NB4 (cell line): ENCODE data around the gene DCLRE1A.
A peak's percentile ranks its signal among the peaks of the same experiment; 100 is the strongest.

Source experiments
- DNase-seq: peaks from one replicate; pipeline ENCODE4 v3.0.0; 2010; ENCODE audit warnings: low read depth
- H3K4me3 ChIP-seq: one replicate; pipeline ENCODE4 v1.5.1; 2011; ENCODE audit warnings: mild to moderate bottlenecking, low read depth, low read length, moderate library complexity
- CTCF ChIP-seq: IDR thresholded peaks from one replicate; pipeline ENCODE4 v1.5.1; 2012; ENCODE audit warnings: low read depth, low read length
- MAX ChIP-seq: IDR thresholded peaks from 2 replicates; pipeline ENCODE4 v1.6.1; 2011; ENCODE audit warnings: low read depth, low read length
- MYC ChIP-seq: IDR thresholded peaks from 2 replicates; pipeline ENCODE4 v1.6.1; 2011; ENCODE audit warnings: low read depth, low read length
- POLR2A ChIP-seq: IDR thresholded peaks from 2 replicates; pipeline ENCODE4 v1.6.1; 2011; ENCODE audit warnings: mild to moderate bottlenecking; ENCODE audit not compliant: insufficient read length; ENCODE audit errors: extremely low read depth

The DCLRE1A gene

GRCh38 chr10:113879691-113880090 lies 25.8 kb upstream of the DCLRE1A start:
- DNase-seq, result no peak
- H3K4me3 ChIP-seq, result no peak overlapping the region
- no peak for TF ChIP-seq MYC
- TF ChIP-seq MAX, result no peak
- no peak for TF ChIP-seq POLR2A
- TF ChIP-seq CTCF, result no peak

GRCh38 chr10:113876461-113876860 lies 22.6 kb upstream of the DCLRE1A start:
- no peak for DNase-seq
- H3K4me3 ChIP-seq, result no peak overlapping the region
- no peak for TF ChIP-seq POLR2A
- no peak for TF ChIP-seq CTCF
- TF ChIP-seq MAX, result no peak
- TF ChIP-seq MYC, result no peak

- H3K4me3 ChIP-seq, result no peak overlapping the region
- no peak for TF ChIP-seq CTCF
- TF ChIP-seq MYC, result no peak
- no peak for TF ChIP-seq POLR2A
- TF ChIP-seq MAX, result no peak
- DNase-seq, result no peak
These were observed 21.3 kb upstream of the DCLRE1A start for GRCh38 chr10:113875212-113875611.

- DNase-seq, result peak; percentile 47
These were observed 18.5 kb upstream of the DCLRE1A start for GRCh38 chr10:113872139-113873030.

GRCh38 chr10:113869789-113870188 lies 15.9 kb upstream of the DCLRE1A start:
- TF ChIP-seq MAX, result no peak
- no peak for TF ChIP-seq CTCF
- no peak for TF ChIP-seq MYC
- no peak for TF ChIP-seq POLR2A
- no peak for DNase-seq
- H3K4me3 ChIP-seq, result no peak overlapping the region

More at GRCh38 chr10:113872139-113873030, 18.5 kb upstream of the DCLRE1A start:
- H3K4me3 ChIP-seq, result no peak overlapping the region
- TF ChIP-seq POLR2A (no peak), CTCF (peak; percentile 7), MAX (no peak)
